Stimulated activated CD4-positive, alpha-beta T cell treated with anti-CD3 and anti-CD28 coated beads, Interleukin-15, amount 100 ng/mL, for 48 hours (primary cell): Measurements from ENCODE around the gene RAMACL.
"Not testable (repeated sequence)": the region's sequence is repeated elsewhere in the genome, so short reads cannot be mapped to it uniquely, and the experiment has no call there.

Source experiments
- DNase-seq, 2 donors: peaks; one replicate each; pipeline ENCODE4 v3.0.0-alpha.2; 2020; ENCODE audit warnings: low read depth in 2 of 2

Gene RAMACL

GRCh38 chr6:166596776-166597507 is 10.5 kb upstream of the RAMACL start:
- DNase-seq: no peak

- no peak for DNase-seq
These were observed 9.5 kb upstream of the RAMACL start for GRCh38 chr6:166595949-166596348.

DNA sequence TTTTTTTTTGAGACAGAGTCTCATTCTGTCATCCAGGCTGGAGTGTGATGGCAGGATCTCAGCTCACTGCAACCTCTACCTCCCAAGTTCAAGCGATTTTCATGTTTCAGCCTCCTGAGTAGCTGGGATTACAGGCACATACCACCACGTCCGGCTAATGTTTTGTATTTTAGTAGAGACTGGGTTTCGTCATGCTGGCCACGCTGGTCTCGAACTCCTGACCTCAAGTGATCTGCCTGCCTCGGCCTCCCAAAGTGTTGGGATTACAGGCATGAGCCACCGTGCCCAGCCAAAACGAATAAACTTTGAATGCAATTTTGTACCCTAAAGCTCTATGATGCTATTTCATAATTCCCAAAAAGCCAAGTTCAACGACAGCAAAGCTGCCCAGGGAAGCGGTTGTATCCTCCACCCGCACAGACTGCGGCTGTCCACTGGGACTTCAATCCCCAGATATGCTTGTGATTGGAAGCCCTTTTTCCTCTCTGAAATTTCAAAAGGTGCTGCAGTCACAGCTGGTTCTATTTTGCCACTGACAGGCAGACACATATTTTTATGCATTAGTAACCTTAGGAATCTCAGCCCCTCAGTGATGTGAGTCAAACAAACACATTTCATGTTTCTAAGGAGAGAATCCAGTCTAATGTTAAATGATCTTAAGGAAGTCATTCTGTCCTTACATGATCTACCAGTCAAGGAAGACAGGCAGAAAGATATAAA is 8.7 kb upstream of the RAMACL start:
- DNase-seq: no peak

DNA sequence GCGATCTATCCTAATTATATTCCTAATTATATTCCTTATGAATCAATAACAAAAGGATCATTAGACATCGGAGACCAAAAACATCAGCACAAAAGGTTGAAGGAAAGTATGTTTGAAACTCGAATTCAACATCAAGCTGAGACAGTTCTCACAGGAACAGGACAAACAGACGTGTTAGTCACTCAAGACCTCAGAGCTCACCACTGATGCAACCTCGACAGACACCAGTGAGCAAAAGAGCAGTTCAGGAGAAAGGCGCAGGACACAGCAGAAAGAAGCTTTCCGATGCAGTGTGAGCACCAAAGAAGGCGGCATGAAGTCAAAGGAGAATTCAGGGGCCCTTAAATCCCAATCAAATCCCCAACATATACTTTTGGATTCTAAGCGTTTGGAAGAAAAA is 6.3 kb upstream of the RAMACL start:
- no peak for DNase-seq

GRCh38 chr6:166591961-166592520 is 5.6 kb upstream of the RAMACL start:
- DNase-seq: no peak

DNA sequence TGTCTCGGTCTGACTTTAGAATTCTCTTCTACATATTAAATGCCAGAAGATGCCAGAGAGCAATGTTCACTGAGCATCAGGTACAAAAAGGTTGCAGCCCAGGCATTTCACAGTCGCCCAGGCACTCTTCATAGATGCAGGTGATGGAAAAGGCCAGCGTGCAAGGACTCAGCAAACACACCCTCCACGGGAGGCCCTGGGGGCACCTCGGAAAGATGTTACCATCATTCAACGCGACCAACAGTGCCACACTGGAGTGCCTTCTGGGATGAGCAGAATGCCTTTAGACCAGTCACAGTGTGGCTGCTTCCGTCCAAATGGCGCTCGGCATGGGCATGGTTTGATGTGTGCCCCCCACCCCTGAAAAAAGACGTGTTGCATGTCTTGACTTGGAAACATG is 4.5 kb upstream of the RAMACL start:
- no peak for DNase-seq

DNA sequence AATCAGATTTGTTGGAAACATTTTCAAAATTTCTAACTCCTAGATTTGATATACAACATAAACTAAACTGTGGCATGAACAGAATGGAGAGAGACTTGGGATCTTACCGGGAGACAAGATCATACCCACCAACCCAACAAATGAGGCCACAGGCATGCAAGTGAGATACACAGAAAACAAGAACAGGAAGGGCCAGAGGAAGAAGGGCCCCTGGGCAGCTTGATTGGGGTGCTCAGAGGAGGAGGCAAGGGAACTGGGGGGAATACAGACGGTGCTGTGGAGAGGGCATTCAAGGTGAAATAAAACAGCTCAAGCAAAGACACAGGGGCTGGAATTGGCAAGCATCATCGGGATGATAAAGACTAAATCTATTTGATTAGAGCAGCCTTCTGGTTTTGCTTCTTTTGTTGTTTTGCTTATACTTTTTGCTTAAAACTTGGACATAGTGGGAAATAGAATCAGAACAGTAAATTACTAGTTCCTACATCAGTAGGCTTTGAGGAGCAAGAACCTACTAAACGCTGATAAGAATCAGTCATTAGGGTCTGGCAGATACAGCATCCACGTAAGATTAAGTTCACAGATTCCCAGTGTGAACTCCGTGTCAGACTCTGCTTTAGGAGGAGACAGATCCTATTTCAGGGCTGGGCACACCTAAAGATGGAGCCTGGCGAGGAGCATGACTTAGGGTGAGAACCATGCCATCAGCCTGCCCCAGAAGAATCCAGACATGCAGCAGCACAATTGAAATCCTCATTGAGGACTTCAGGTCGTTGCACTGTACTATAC is 3.5 kb upstream of the RAMACL start:
- DNase-seq: no peak

DNA sequence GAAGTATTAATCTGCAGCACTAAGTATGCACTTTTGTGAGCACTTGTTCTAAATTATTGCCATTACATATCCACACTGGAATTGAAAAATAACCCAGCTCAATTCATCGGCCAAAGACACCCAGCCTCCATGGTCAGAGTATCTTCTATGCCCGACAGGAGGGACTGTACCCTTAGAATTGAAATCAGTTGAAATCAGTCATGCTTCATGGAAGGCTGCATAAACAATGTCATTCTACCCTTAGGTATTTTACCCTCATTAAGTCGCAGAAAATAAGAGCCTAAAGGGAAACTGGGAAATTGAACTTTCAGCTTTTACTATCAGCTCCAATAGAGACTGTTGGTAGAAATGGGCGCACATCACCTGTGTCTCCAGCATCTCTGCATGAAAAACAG is 2.9 kb upstream of the RAMACL start:
- DNase-seq: no peak

GRCh38 chr6:166588691-166589336 is 2.3 kb upstream of the RAMACL start:
- DNase-seq: no peak

- no peak for DNase-seq
These were observed 1.3 kb upstream of the RAMACL start for GRCh38 chr6:166587631-166588413.

DNA sequence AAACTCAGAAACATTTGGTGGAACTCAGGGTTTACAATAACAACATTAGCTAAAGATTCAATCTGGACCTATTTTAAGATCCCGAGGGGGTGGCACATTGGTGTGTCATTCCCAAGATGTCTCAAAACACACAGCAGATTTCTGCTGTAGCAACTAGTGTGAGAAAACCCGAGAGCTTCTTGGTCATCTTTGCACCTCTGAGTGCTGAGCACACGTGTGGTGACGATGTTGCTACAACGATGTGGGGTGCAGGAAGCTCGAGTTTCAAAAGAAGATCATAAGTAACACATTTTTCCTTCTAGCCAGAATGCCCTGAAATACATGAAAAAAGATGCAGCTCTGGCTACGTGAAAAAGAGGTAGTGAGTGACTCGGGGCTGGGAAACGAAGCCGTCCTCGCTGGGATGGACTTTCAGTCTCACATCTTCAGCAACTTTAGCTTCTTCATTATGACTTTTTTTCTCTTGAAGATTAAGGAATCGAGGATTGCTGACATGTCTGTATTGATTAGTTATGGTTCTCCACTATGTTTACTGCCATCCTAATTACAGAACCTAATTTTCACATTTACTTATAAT is 1.5 kb downstream of the RAMACL start:
- no peak for DNase-seq

- no peak for DNase-seq
These were observed 2.3 kb downstream of the RAMACL start for GRCh38 chr6:166584155-166584554.

DNA sequence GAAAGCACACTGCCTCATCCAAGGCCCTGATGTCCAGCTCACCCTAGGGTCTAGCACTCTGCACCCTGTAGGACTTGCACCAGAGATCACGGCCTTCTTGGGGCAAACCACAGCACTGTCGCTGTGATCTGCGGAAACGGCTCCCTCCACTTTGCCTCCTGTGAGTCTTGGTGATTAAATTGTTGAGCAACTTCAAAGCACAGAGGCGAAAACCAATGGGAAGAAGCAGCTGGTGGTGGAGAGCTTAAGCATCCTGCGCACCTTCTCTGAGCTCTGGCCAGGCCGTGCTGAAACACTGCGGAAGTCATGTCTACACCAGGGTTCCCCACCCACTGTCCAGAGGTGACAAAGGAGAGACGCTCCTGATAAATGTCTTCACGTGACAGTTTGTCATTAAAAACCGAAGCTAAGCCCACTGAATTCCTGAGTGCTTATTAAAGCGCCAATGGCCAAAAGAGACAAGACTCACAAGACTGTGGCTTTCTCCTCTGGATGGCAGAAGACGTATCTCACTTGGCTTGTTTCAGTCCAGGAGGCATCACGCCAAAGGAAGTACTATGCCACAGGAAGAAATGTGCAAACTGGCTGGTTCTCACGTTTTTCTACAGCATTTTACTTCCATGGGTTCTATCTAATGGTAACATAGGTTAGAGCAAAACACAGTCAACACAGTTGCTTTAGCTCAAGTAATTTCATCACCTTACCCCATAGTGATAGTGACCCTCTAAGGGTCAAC is 3.1 kb downstream of the RAMACL start:
- DNase-seq: no peak

DNA sequence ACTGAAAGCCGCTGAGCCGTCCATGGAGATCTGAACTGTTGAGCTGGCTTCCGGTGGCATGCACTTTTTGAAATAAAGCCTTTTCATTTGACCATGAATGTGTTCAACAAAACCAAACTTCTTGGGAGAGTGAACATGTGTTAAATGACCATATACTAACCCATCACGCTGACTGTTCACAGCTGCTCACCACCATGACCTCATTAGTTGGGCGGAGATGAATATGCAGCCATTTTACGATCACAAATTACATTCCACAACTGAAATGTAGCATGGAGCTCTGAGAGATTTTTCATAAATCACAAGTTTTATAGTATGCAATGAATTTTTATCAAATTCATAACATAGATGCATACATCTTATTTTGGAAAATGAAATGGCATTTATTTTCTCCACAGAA is 4.2 kb downstream of the RAMACL start:
- DNase-seq: no peak

- not testable (repeated sequence) for DNase-seq
These were observed 4.7 kb downstream of the RAMACL start for GRCh38 chr6:166581801-166582200.

GRCh38 chr6:166581091-166581511 is 5.4 kb downstream of the RAMACL start:
- DNase-seq: no peak

DNA sequence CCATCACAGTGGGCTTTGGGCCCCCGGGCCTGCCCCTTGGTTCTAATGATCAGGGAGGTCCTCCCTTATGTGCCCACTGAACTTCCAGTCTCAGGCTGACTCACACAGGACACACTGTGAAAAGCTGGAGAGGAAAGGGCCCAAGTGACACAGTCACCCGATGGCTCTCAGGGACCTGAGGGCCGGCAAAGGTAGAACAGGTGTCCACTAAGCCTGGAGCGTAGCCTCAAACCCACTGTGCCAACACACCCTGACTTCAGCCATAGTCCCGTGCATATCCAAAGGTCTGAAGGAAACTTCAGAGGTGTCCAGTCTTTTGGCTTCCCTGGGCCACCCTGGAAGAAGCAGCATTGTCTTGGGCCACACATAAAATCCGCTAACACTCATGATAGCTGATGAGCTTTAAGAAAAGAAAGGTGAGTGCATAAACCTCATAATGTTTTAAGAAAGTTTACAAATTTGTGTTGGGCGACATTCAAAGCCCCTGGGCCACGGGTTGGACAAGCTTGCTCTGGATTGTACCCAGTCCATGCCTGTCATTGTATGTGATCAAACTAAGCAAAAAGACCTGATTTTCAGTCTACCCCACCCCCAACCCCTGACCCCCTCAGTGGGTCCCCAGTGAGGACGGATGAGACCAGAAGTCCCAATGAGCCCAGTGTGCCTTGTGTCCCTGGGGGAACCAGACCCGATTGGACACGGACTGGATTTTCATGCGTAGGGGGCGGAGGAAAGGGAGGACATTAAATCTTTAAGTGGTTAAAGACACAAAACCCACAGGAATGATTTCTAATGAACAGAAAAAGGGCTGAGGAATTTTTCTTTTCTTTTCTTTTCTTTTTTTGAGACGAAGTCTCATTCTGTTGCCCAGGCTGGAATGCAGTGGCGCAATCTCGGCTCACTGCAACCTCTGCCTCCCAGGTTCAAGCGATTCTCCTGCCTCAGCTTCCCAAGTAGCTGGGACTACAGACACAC is 6.1 kb downstream of the RAMACL start:
- no peak for DNase-seq

DNA sequence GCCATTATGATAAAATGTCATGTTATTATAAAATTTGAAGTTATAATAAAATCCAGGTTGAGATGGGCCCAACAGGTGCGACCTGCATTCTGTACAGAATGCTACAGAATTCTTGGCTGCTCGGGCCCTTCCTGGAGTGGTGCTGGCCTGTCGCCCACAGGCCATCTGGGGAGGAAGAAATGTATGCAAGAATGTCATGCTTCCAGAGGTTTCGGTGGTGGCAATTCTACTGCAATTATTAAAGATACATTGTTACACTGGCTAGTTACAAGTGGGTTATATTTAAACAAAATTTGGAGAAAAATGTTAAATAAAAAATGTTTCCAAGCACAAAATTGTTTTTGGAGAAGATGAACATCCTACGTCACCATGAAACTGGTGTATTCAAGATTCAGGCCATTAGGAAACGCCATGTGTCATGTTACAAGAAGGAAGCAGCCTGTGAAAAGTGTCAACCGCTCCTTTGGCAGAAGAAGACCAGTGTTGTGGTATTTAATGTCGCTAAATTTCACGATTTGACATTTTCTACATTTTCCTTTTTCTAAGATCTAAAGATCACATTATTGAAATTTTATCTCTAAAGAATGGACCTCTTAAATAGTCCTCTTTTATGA is 7.1 kb downstream of the RAMACL start:
- DNase-seq: no peak
